Activated CD4-positive, alpha-beta T cell treated with anti-CD3 and anti-CD28 coated beads, Interleukin-2, Interleukin-6, amounts not matched to agents 100 ng/mL and 50 ng/mL, durations not matched to agents 16 hours and 8 hours (primary cell): ENCODE results near the gene MICOS13.
"Not testable (repeated sequence)": the region's sequence is repeated elsewhere in the genome, so short reads cannot be mapped to it uniquely, and the experiment has no call there.

Source experiments
- DNase-seq: peaks from one replicate; pipeline ENCODE4 v3.0.0-alpha.2; 2020

Gene MICOS13, protein sequence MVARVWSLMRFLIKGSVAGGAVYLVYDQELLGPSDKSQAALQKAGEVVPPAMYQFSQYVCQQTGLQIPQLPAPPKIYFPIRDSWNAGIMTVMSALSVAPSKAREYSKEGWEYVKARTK

DNA sequence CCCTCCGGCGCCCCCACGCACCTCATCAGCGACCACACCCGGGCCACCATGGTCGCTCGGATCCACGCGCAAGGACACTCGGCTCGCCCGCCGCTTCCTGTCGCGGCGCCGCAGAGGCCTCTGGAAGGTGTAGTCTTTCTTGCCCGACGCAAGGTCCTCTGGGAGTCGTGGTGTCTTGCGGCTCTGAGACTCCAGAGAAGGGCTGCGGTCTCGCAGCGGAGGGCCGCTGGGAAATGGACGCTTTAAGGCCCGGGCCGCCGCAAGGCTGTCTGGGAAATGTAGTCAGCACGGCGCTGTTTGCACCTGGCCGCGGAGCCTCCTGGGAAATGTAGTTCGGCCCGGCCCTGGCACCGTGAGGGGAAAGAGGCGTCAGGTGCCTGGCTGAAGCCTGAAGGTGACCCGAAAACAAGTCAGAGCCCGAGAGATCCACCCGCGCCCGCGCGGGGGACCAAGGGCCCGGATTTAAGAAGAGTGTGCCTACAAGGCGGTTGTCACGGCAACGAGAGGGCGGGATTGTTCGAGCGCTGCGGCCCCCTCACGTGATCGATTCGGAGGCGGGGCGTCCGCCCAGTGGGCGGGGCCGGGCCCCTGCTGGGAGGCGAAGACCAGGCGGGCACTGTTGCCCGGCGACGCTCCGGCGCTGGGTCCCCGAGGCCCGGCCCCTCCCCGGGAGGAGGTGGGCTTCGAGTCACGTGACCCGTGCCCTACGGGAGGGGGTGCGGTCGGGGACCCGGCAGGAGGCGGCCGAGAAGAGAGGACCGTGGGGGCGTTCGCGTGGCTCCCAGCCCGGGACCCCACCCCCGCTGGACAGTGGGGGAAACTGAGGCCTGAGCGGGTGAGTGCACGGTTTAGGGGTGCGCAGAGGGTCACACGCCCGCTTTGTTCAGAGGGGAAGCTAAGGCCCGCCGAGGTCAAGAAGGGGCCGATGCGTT lies at the start of gene MICOS13, which contains the start of gene HSD11B1L:
MICOS13 (minus strand) TSS at position 80 of the 932 bp plus-strand sequence; CDS start at position 50, 30 bp downstream.
HSD11B1L (plus strand) TSS at position 591 of the 932 bp plus-strand sequence. CDS start 3,806 bp downstream, outside the sequence.
- peak; percentile 98 for DNase-seq

DNA sequence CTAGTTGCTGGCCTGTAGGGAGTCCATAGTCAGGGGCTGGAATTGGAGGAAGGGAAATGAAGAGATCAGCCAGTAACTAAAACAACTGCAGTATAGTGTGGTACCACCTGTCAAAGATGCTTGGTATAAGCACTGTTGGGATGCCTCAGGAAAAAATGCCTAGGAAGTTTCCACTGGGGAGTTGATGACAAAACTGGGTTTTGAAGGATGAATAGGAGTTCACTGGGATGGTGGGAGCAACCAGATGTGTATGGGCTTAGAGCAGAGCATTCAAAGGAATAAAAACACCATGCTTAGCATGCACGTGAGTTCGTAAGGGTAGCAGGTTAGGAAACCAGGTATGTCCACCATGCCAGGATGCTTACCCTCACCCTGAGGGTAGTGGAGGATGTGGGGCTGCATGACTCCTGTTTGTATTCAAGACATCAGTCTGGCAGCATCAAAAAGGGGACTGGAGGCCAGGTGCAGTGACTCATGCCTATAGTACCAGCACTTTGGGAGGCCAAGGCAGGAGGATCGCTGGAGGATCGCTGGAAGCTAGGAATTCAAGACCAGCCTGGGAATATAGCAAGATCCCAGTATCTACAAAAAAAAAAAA lies 47.2 kb upstream of the MICOS13 start:
- no peak for DNase-seq

DNA sequence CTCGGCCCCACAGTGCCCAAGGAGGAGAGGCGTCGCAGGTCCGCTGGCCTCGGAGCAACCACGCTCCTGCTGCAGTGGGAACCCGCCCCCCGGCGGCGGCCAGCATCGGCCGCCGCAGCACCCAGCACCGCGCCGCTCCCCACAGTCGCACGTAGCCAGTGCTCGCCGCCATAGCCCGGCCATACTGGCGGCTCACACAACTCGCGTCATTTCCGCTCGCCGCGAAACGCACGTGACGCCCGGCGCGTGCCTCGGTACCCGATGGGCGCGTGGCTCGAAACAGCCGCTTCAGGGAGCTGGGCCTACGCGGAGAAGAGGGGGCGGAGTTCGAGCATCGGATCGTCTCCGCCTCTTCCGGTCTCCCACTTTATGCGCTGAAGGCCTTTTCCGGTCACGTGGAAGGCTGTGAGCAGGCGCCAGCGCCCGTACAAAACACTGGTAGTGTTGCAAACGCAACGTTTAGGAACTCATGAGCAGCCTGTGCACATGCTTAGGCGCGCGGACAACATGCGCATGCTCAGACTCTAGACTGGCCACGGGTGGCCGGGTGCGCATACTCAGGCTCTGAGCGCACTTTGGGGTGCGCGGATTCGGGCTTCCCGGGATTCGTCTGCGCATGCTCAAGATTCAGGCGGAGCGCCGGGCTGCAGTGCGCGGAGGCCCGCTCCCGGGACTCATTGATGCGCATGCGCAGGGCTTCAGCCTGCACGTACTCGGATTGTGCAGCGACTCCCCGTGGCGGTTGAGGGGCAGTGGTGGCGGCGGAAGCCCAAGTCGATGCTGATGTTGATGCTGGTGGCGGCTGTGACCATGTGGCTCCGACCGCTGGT lies 39.9 kb upstream of the MICOS13 start, which contains the start of the genes CATSPERD and LONP1:
CATSPERD (plus strand) TSS at position 677 of the 830 bp plus-strand sequence; CDS start at position 778, 101 bp downstream.
LONP1 (minus strand) TSS at position 186 of the 830 bp plus-strand sequence; CDS start at position 172, 14 bp downstream.
- DNase-seq: peak; percentile 99

DNA sequence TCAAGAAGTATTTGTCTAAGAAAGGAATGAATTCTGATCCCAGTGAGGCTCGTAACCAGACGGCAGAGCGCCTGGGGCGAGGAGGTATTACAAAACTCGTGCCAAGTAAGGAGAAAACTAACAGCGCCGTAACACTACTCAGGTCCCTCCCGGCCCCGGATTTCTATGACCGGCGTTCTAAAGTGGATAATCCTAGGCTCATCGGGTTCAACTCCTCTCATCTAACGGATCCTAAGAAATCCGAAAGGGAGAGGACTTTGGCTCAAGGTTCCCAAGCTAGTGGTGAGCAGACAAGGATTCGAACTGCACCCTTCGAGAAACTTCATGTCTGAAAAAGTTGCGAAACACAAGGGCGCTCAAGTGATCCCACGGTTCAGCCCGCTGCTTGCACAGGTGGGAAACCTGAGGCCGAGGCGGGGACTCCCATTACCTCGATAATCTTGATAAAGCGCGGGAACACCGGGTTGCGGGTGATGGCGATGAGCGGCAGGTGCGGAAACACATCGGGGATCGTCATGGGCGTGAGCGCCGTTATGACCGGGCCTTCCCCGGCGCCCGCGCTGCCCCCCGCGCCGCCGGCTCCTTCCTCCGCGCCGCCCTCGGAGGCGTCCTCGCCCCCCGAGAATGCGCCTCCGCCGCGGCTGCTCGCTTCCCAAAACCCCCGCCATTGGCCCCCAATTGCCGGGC lies 39.1 kb upstream of the MICOS13 start:
- no peak for DNase-seq

DNA sequence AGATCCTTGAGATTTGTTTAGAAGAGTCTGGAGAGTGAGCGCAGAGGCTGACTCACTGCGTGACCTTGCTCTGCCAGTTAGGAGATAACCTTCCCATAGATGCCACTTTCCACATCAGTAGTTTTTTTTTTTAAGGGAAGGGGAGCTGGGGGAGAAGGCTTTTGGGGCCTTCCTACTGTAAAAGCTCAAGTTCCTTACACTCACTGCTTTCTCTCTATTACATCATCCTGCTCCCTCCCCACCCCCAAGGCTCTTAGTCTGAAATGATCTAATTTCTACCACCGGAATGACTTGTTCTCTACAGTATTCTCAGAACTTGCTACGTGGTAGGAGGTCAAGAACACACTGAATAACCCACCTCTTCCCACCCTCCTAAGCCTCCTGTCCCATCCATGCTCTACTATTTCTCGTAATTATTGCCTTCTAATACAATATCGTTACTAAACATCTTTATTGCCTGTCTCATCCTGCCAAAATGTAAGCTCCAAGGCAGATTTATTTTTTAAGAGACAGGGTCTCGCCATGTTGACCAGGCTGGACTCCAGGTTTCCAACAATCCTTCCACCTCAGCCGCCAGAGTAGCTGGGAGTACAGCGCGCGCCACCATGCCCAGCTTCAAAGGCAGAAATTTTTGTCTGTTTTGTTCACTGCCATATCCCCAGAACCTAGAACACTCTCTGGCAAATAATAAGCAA lies 38.4 kb upstream of the MICOS13 start:
- DNase-seq: peak; percentile 88

DNA sequence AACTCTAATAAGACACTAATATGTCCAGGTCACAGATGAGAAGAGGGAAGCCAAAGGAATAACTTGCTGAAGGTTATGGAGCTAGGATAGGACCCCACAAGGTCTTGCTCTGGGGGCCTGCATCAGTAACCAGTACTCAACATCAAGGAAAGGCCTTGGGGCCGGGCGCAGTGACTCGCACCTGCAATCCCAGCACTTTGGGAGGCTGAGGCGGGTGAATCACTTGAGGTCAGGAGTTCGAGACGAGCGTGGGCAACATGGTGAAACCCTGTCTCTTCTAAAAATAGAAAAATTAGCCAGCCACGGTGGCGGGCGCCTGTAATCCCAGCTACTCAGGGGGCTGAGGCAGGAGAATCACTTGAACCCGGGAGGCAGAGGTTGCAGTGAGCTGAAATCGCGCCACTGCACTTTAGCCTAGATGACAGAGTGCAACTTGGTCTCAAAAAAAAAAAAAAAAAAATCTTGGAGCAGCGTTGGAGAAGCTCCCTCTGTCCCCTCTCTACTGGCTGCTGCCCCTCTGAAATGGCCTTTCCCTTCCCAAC lies 37.8 kb upstream of the MICOS13 start:
- no peak for DNase-seq

DNA sequence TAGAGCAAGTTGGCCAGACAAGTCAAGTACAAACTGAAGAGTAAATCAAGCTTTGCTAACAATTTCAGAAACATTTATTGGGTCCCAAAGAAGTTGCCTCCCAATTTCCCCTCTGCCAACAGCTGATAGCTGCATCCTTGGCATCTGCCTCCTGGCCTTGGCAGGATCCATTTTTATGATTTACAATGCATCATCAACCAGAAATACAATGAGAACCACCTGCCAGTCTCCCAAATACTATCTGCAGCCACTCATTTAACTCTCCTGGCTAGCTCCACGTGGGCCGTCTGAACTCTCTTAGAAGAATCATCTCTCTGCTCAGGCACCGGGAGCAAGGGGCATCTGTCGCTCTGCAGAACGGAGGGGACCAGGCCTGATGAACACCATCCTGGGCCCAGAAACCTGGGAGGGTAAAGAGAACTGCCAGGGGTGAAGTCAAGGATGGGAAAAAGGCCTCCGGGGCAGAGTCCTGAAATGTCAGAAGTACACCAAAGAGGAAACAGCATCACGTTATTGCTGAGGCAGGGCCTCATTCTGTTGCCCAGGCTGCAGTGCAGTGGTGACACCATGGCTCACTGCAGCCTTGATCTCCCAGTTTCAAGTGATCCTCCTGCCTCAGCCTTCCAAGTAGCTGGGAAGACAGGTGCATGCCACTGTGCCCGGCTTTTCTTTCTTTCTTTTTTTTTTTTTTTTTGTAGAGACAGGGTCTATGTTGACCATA lies 37.1 kb upstream of the MICOS13 start:
- DNase-seq: no peak

DNA sequence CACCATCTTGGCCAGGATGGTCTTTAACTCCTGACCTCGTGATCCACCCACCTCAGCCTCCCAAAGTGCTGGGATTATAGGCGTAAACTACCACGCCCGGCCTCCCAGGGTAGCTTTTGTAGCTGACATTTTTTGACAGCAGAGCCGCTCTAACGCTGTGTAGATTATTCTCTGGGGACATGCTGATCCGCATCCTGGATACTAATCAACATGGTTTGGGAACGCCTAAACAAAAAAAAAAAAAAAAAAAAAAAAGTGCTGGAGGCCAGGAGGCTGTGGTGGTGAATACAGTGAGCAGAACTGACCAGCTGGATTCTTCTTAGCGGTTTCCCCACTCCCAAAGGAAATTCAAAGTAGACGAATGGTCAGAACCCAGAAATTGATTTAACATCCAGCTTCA lies 34.5 kb upstream of the MICOS13 start:
- no peak for DNase-seq

DNA sequence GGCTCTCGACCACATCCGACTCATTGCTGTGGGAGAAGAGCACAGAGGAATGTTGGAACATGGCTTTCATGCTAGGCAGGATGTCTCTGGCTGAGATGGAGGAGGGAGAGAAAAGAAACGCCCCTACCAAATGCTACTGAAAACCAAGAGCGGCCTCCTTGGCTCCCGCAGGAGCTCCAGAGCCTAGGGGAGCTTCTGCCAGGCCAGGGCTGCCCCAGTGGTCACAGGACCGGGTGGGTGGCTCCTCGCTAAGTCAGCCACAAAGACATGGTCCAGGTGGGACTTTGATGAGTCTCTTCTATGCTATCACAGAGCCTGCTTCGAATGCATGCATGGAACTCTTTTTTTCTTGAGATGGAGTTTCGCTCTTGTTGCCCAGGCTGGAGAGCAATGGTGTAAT lies 32.9 kb upstream of the MICOS13 start:
- no peak for DNase-seq

DNA sequence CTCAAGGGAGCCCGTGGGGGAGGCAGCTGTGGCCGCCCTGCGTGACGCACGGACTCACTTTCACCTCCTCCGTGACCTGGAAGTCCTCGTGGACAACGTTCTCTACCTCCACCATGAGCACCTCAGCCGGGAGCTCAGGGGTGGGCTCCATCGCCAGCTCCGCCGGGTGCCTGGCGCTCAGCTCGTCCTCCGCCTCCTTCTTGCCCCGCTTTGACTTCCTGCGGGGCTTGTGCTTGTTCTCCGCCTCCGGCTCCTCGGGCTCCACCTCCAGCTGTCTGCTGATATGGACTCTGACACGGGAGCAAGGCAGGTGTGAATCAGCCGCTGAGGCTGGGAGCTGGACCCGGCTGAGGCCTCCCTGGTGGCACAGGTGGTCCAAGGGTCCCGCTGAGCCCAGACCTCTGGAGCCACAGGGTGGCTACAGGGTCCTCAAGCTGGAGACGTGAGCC lies 31.4 kb upstream of the MICOS13 start:
- DNase-seq: no peak

DNA sequence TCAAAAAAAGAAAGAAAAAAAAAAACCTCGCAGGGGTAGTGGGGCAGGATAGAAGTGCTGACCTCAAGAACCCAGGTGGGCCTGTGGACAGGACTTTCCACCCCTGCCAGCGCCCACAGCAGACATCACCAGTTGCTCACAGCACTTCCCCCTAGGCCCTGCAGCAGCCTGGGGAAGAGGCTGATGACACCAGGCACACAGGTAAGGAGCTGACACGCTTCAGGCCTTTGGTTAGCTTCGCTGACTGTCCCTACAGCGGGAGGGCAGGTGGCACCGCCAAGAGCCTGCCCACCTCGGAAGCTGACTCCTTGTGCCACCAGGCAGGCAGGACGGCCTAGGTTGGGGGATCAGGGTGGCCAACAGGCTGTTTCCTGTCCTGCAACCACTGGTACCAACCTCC lies 30.7 kb upstream of the MICOS13 start:
- no peak for DNase-seq

DNA sequence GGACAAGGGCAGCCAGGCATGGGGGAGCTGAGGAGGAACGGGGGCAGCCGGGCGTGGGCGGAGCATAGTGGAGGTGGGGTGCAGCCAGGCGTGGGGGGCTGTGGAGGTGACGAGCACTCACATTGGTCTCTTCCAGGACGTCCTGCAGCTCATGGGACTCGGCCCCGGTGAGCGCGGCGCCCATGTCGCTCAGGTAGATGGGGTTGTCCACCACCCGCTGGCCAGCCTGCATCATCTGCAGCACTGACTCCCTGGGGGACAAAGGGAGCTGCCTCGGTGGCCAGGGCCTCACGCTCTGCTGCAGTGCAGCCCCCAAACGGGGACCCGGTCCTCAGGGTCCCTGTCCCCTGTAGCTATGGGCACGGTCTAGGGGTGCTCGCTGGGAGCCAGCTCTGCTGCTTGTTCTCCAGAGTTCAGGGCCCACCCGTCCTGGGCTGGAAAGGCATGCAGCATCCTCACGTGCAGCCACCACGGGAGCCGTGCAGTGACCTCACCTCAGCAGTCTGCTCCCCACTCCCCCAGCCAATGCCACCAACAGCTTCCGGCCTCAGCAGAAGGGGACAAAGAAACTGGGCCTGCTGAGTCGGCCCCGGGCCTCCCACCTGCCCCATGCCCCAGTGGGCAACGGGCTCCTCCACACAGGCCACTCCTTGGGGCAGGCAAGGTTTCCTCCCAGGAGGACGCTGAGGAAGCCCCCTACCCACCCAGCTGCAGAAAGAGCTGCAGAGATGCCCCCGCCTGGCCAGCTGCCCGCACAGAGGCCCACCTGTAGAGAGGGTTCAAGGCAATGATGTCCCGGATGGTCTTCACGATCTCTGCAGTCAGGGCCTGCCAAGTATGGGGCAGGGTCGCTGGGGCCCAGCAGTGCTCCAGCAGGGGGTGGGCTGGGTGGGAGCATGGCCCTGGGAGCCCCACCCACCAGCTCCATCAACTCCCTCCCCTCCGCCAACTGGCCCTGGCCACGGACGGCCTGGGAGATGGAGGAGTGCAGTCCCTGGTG lies 27.6 kb upstream of the MICOS13 start:
- DNase-seq: no peak

DNA sequence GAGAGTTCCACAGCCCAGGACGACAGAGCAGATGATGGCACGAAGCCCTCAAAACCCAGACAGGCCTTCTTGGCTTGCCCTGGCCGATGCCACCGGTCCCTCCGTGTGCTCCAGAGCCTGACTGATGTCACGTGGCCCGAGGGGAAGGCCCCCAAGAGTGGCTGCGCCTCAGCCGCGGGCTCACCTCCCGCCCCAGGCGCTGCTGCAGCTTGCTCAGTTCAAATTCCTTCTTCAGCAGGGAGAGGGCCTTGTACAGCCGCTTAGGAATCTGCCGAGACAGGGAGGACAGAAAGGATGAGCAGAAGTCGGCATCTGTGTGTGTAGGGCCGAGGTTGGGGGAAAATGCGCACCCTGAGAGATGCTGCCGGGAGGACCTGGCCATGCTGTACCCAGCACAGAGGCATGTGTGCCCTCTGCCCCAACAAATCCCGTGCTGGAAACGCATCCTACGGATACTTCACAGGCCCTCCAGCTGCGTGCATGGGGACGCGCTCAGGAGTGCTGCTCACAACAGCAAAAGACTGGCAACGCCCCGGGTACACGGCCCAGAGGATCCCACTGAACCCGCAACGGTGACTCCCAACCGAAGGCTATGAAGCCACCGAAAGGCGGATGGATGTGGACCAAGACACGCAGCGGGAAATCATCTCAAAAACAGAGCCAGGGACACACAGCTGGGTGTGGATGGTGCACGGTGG lies 26.7 kb upstream of the MICOS13 start:
- no peak for DNase-seq

DNA sequence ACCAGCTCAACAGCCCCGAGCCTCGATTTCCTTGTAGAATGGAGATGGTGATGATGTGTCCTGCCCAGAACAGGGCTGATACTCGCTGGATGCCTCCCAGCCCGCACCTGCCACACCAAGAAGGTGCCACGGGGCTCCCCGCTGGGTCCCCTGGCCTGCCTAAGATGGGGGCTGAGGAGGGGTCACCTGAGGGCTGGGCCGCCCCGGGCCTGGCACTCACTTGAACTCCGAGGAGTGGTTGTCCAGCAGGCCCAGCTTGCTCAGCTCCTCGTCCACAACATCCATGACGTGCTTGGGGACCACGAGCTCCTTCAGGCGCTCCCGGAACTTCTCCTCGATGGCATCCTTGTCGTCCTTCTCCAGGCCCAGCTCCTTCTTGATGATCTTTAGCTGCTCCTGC lies 25.2 kb upstream of the MICOS13 start:
- DNase-seq: no peak

DNA sequence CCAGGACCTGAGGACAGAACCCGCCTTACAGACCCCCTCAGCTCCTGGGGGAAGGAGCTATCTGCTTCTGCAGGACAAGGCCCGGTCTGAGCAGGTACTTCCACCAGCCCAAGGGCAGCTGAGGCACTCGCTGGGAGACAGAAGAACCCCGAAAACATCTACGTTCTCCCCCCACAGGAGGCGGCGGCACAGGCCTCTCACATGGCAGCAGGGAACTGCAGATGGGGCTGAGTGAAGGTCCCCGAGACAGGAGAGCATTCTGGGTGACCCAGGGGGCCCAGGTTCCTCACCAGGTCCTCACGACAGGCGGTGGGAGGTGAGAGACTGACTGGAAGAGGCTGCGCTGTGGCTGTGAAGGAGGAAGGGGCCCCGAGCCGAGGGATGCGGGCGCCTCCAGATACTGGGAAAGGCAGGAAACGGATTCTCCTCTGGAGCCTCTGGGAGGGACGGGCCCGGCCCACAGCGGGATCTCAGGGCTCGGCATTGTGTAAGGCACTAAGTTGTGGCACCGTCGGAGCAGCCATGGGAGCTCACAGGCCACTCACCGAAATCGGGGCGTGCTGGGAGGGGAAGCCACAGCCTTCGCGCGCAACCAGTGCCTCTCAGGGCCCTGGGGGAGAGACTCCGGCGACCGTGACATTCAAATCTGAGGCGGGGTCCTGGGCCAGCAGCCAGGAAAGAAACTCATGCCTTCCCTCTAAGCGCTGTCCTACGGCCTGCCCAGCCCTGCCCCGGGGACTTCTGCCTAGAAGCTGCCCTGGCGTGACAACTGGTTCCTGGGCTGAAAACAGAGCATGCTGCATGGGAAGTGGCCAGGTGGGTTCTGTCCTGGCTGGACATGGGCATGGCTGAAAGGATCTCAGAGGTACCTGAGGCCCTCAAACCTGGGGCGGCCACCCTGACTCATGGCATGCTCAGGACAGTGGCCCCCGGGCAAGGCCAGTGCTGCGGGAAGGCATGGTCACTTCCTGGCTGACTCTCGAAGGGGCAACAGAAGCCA lies 23.8 kb upstream of the MICOS13 start:
- no peak for DNase-seq

DNA sequence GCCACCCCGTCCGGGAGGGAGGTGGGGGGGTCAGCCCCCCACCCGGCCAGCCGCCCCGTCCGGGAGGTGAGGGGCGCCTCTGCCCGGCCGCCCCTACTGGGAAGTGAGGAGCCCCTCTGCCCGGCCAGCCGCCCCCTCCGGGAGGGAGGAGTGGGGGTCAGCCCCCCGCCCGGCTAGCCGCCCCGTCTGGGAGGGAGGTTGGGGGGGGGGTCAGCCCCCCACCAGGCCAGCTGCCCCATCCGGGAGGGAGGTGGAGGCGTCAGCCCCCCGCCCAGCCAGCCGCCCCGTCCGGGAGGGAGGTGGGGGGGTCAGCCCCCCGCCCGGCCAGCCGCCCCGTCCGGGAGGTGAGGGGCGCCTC lies 21.7 kb upstream of the MICOS13 start:
- not testable (repeated sequence) for DNase-seq

DNA sequence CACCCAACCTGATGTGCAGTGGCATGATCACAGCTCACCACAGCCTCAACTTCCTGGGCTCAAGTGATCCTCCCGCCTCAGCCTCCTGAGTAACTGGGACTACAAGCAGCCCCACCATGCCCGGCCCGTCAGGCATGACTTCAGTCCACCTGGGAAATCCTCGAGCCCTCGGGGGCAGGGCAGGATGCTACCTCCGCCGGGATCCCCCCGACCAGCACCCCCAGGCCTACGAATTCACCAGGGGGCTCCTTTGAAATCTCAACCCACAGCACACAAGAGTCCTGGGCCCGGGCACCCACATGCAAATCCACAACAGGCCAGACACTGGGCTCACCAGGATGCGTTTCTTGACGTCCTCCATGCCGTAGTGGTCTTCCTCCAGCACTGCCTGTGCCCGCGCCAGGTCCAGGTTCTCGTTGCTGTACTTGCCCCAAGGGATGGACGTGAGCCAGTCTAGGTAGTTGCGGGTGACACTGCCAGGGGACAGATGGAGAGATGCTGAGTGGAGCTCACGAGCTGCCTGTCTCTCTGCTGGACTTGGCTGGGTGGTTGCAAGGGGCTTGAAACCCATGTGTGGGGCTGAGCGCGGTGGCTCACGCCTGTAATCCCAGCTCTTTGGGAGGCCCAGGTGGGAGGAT lies 20.3 kb upstream of the MICOS13 start:
- DNase-seq: no peak
